ENCODE data around the gene ACTG2.

DNA sequence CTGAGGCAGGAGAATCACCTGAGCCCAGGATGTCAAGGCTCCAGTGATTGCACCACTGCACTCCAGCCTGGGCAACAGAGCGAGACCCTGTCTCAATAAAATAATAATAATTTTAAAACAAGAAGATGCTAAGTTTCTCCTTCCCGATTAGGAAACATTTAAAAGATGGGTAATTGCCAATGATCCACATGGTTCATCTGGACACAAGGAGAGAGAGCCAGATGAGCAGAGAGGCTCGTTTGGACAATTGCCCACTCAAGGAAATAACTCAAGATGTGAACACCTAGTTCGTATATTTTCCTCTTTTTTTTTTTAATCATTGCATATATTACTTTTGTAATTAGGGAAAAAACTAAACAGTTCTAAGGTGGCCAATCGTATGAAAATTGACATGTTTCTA, 3.6 kb upstream of the ACTG2 start:
- TF ChIP-seq, protein P1, sequence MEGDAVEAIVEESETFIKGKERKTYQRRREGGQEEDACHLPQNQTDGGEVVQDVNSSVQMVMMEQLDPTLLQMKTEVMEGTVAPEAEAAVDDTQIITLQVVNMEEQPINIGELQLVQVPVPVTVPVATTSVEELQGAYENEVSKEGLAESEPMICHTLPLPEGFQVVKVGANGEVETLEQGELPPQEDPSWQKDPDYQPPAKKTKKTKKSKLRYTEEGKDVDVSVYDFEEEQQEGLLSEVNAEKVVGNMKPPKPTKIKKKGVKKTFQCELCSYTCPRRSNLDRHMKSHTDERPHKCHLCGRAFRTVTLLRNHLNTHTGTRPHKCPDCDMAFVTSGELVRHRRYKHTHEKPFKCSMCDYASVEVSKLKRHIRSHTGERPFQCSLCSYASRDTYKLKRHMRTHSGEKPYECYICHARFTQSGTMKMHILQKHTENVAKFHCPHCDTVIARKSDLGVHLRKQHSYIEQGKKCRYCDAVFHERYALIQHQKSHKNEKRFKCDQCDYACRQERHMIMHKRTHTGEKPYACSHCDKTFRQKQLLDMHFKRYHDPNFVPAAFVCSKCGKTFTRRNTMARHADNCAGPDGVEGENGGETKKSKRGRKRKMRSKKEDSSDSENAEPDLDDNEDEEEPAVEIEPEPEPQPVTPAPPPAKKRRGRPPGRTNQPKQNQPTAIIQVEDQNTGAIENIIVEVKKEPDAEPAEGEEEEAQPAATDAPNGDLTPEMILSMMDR (optimal IDR thresholded peaks at IDR 0.05 in 1 of 3, IDR thresholded peaks at IDR 0.05 in 1 of 3, conservative IDR thresholded peaks at IDR 0.05 in 1 of 3; ENCODE audit: extremely low read depth in 1 of 3, insufficient read depth in 2 of 3, low read length in 3 of 3) = no peak
- TF ChIP-seq EZH2 (IDR thresholded peaks at IDR 0.05; ENCODE audit: low read length) = no peak

Data from keratinocyte (primary cell).